ENCODE data around the gene GLT8D1.
"Not testable (repeated sequence)": the region's sequence is repeated elsewhere in the genome, so short reads cannot be mapped to it uniquely, and the experiment has no call there.

The GLT8D1 gene

GRCh38 chr3:52679199-52679538 is 26.4 kb downstream of the GLT8D1 start:
- DNase-seq = no peak

- no peak for DNase-seq
These were observed 27.1 kb downstream of the GLT8D1 start for GRCh38 chr3:52678265-52679198.

DNA sequence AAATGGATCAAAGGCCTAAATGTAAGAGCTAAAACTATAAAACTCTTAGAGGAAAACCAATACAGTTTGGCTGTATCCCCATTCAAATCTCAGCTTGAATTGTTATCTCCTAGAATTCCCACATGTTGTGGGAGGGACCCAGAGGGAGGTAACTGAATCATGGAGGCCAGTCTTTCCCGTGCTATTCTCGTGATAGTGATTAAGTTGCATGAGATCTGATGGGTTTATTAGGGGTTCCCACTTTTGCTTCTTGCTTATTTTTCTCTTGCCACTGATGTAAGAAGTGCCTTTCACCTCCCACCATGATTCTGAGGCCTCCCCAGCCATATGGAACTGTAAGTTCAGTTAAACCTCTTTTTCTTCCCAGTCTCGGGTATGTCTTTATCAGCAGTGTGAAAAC is 29.4 kb downstream of the GLT8D1 start:
- DNase-seq = not testable (repeated sequence)

DNA sequence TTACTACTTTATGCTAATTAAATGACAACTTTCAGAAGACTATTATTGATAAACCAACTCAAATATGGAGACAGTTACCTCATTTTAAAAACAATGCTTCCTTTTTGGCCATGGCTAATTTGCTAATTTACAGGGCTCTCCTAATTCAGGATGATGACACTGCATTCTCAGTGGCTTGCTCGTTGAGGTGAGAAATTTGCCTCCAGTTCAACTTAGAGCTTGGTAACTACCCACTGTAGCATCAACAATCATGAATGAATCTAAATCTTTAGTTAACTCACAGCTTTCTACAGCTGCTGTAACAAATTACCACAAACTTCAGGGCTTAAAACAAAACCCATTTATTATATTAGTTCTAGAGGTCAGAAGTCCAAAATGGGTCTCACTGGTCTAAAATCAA is 33.9 kb downstream of the GLT8D1 start:
- DNase-seq = no peak

GRCh38 chr3:52670621-52671521 is 34.7 kb downstream of the GLT8D1 start:
- peak in 1 of 2 experiments; percentile 6 for DNase-seq

GRCh38 chr3:52663098-52663497 is 42.5 kb downstream of the GLT8D1 start:
- no peak for DNase-seq

- no peak for DNase-seq
These were observed 45.5 kb downstream of the GLT8D1 start for GRCh38 chr3:52660046-52660445.

- DNase-seq = no peak
These were observed 49.7 kb downstream of the GLT8D1 start for GRCh38 chr3:52655895-52656294.

DNA sequence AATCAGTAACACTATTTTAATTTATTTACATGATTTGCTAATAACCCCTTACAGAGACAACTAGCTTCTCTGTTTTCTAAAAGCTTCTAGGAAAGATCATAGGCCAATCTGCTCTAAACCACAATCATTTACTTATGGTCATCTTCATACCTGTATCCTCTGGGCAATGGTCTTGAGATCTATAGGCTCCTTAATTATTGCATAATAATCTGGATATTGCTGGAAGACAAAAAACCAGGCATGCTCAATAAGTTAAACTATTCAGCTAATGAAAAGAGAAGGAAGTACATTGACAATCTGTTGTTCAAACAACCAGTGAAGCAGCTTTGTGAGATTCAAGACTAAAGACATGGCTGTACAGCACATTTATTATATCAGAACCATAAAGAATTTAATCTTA is 54.0 kb downstream of the GLT8D1 start:
- no peak for DNase-seq

GRCh38 chr3:52650439-52650838 is 55.2 kb downstream of the GLT8D1 start:
- no peak for DNase-seq

GRCh38 chr3:52649461-52650210 is 56.0 kb downstream of the GLT8D1 start:
- no peak for DNase-seq

DNA sequence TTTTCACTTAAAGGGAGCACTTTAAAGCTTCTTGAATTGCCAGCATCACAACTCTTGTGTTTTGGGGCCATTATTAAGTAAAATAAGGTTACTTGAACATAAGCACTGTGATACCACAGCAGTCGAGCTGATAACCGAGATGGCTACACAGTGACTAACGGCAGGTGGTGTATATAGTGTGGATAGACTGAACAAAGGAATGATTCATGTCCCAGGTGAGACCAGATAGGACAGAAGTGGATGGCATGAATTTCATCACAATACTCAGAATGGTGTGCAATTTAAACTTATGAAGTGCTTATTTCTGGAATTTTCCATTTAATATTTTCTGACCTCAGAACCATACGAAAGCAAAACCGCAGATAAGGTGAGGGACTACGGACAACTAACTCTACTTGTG is 60.0 kb downstream of the GLT8D1 start:
- DNase-seq = no peak

Data from activated CD4-positive, alpha-beta T cell treated with anti-CD3 and anti-CD28 coated beads, Interleukin-2, amount 50 U/mL, for 4 hours (primary cell).